ENCODE results near the gene ARPC5.
A peak's percentile ranks its signal among the peaks of the same experiment; 100 is the strongest.
"Not testable (repeated sequence)": the region's sequence is repeated elsewhere in the genome, so short reads cannot be mapped to it uniquely, and the experiment has no call there.

The ARPC5 gene

DNA sequence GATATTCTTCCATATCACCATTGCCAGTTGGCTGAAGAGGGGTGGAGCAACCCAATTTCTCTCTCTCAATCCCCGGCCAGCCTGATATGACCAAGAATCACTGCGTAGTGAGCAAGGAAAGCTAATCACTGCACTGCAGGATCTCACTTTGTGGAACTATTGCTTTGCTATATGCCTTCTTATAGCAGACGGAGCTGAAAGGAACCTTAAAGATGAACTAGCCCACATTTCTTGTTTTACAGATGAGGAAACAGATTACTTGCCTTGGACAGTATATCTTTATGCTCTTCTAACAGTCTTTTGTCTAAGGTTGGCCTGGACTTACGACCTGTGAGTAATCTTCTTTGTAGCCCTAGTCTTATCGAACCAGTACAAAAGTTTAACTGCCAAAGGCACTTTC lies 9.9 kb upstream of the ARPC5 start:
- DNase-seq, result no peak

- DNase-seq, result no peak
Observed at GRCh38 chr1:183642166-183642565, 6.6 kb upstream of the ARPC5 start.

- DNase-seq, result no peak
Observed at GRCh38 chr1:183640193-183640592, 4.6 kb upstream of the ARPC5 start.

DNA sequence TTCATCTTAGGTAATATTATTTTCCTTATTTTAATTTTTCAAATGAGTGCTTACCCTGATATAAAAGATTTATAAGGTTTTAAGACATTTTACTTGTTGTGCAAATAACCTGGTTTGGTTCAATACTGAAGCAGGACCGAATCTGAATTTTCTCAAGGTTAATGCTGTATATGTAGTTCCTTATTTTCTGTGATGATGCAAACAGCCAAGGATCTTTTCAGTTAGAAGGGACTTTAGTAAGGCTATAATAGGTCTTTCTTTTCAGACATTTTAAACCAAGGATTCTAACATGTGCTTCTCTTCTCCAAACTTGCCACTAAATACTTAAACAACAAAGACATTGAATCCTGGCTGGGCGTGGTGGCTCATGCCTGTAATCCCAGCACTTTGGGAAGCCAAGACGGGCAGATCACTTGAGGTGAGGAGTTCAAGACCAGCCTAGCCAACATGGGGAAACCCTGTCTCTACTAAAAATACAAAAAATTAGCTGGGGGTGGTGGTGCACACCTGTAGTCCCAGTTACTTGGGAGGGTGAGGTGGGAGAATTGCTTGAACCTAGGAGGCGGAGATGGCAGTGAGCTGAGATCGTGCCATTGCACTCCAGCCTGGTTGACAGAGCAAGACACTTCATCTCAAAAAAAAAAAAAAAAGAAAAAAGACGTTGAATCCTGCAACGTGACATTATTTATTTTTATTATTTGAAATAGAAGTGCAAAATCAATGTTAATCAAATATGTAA lies 3.2 kb upstream of the ARPC5 start:
- no peak for DNase-seq

DNA sequence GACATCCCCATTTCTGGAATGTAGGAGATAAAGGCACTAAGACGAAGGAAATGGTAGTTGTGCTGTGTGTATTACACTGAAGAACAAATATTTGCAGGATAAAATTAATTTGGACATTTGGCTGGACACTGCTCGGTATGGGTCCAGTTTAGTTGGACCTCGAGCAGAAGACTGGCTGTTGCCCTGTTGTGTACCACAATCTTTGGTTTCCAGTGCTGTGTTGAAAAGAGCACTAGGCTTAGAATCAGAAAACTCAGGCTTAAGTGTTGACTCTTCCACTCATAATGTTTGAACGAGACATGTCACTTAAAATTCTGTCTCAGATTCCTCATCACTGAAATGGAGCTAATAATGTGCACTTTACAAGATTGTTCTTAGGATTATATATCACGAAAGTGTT lies 1.2 kb upstream of the ARPC5 start:
- no peak for DNase-seq

GRCh38 chr1:183636334-183636682 lies 725 bp upstream of the ARPC5 start:
- no peak for DNase-seq

DNA sequence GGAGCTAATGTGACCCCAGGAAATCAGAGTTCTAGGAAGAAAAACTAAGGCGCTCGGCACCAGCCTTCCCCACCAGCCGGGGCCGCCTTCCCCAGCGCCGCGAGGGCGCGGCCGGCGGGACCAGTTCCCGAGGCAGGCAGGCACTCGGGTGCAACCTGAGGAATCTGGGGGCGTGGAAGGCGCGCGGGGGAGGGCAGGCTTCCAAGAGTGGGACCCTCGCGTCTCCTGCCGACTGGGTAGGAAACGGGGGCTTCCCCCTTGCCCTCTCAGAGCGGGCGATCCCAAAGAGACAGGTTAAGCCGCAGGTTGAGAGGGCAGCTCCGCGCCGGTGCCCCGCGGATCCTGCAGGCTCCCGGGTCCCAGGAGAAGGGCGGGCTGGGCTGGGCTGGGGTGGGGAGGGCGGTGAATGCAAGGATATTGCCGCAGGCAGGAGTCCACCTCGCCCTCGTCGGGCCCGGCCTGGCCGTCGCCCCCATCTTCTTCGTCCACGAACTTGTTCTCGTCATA lies 431 bp downstream of the ARPC5 start:
- no peak for DNase-seq

DNA sequence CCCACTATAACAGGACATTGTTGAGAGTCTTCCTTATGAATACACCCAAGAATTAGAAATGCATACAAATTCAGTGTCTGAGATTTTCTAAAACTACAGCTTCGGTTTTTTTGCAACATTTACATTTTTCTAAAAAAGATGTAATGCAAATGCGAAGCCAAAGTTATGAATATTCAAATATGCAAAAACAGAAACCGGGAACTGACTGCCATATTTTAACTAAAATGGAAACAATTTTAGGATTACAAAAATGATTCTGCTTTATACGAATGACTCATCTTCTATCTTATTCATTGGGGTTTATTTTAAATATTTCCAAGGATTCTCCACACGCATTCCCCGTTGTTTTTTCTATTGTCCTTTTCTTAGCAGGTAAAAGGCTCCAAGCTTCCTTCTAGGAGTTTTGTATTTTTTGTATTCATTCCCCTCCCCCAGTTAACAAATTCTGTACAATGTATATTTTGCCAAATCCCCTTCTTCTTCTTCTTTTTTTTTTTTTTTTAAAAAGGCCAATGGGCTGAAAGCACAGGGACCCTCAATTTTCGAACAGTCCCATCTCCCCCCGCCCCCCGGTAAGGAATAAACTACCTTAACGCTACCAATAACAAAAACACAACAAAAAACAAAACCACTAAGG lies 1.0 kb downstream of the ARPC5 start:
- DNase-seq, result no peak

DNA sequence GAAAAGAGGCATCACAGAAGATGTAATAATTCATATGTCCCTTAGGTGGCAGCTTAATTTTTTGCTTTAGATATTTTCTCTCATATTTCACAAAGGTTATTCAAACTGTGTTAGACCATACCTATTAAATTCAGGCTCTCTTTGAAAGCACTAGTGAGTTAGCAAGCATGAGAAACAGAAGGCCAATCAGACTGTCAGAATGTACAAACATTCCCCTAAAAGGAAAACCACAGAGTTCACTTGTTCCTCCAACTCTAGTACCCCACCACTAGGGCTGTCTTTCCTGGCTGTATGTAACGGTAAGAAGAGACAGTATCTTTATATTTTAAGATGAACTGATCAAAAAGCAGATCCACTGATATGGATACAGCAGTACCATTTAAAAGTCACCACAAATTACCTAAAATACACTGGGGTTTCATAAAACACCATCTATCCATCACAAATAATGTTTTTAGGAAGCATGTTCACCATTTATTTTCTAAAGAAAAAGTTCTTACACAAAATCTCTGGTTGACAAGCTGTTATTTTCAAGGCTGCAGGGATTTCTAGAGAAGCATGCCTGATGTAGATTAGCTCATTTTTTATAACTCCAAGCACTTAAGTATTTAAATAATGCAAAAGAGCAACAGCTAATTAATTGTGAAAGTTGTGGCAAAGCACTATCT lies 1.8 kb downstream of the ARPC5 start:
- DNase-seq, result peak; percentile 79

DNA sequence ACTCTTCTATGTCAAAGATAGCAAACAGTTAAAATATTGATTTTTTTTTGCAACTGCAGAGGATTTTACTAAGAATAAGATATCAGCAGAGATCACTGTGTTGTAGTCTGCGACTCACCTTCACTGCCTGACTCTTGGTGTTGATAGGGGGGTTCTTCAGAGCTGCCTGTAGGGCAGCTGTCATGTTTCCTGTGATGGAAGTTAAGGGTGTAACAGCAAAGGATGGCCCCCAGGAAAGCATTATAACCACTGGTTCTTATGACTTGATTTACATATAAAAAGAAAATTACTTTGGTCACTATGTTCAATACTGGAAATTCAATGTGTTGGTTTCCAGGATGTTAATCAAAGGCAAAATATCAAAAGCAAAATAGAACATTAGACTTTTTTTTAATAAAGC lies 2.6 kb downstream of the ARPC5 start:
- DNase-seq, result no peak

DNA sequence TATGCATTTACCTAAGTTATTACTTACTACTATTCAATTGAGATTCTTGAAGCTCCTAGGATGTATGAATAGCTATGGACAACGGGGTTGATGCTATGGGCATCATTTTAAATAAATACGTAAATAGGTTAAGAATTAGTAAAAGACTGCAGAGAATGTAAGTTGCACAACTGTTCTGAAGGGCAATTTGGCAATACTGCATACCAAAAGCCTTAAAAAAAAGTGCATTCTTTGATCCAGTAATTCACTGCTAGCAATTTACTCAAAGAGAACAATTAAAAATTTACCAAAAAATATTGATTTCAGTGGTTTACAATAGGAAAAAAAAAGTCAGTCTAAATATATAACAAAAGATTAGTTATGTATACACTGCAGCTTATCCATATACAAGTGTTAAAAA lies 3.5 kb downstream of the ARPC5 start:
- no peak for DNase-seq

GRCh38 chr1:183630748-183631147 lies 4.8 kb downstream of the ARPC5 start:
- DNase-seq, result no peak

DNA sequence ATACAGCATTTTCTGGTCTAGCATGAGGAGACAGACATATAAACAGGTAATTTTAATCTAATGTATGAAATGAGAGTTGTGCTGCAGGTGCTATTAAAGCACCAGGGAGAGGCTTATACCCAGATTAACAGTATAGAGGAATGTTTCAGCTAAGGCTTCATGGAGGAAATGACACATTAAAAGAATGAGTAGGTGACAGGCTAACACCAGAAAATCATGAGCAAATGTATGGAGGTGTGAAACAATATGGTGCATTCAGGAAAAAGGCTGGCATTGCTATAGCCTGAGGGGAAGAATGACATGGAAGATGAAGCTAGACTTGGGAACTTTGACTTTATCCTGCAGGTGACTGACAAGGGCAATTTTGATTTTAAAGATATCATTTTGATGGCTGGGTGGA lies 7.0 kb downstream of the ARPC5 start:
- DNase-seq, result no peak

- DNase-seq, result not testable (repeated sequence)
Observed at GRCh38 chr1:183626236-183626635, 9.3 kb downstream of the ARPC5 start.

DNA sequence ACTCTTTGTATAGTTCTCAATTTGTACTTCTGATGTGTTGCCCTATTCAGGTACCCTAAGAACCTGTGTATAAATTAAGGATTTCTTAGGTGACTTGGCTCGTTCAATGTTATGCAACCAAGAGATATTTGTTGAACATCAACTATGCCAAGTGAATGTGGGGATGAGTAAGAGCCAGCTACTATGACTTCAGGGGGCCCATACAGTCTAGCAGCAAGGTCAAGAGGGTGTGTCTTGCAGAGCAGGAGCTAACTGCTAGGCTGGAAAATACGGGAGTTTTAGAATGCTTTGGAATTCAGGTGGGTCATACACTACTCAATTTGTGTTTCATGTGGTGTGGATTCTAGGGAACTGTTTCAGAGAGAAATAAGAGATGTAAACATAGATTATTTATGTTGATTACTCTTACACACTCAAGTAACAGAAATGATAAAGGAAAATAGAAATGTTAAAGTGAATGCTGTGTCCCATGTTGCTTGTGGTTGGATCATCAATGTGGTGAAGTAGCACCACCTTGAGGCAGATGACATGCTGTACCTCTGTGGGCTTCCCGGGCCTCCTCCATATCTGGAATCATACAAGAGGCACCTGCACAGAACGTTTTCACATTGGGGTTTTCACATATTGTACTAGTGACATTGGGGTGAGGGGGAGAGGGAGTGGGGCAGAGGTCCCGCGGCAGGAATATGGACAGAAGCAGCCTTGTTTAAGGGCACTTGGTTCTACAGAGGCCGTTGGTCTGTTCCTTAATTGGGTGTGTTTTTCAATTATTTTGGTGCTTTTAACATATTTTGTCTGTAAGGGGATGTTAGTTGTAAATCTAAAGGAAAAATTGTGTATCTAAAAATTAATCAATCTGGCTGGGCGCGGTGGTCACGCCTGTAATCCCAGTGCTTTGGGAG lies 12.4 kb downstream of the ARPC5 start:
- DNase-seq, result peak; percentile 52

GRCh38 chr1:183622013-183622412 lies 13.6 kb downstream of the ARPC5 start:
- DNase-seq, result no peak

GRCh38 chr1:183620311-183620710 lies 15.3 kb downstream of the ARPC5 start:
- DNase-seq, result no peak

GRCh38 chr1:183619781-183620180 lies 15.8 kb downstream of the ARPC5 start:
- DNase-seq, result no peak

- not testable (repeated sequence) for DNase-seq
Observed at GRCh38 chr1:183618202-183618601, 17.4 kb downstream of the ARPC5 start.

DNA sequence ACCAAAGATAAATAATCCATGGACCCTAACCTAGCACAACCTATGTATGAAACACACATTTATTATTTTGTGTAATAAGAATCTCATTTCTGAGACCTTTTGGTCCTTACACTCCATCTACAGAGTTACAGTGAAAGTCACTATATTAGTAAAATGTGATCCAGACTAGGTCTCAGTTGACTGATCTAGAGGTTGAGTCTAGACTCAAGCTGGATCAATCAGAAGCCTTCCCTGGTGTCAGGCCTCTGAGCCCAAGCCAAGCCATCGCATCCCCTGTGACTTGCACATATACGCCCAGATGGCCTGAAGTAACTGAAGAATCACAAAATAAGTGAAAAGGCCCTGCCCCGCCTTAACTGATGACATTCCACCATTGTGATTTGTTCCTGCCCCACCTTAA lies 22.6 kb downstream of the ARPC5 start:
- DNase-seq, result not testable (repeated sequence)

GRCh38 chr1:183612407-183612806 lies 23.2 kb downstream of the ARPC5 start:
- no peak for DNase-seq

DNA sequence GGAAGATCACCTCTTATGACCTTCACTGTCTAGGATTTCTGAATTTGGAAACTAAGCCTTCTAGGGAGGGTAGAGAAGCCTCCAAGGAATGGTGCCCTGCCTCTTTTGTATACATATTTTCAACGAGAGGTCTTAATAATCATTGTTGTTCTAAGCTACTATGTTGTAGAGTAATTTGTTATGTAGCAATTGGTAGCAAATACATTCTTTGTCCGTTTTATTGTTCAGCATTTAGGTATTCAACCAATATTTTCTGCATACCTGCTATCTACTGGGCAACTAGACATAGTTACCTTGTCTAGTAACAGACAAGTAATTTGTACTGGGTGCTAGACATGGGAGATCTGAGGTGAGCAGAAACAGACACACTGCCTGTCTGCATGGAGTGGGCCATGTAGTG lies 24.6 kb downstream of the ARPC5 start:
- DNase-seq, result no peak
